OCI-LY1 (cell line): ENCODE results near the gene ZBTB21.

Source experiments
- H2AFZ ChIP-seq: fragments of 200-600 bp; sonication (generic), shearing (Covaris generic); 2 replicates; pipeline ENCODE4 v1.6.0; 2014; ENCODE audit warnings: antibody characterized with exemption, mild to moderate bottlenecking, low read length
- H3F3A ChIP-seq: fragments of 200-600 bp; sonication (generic), shearing (Covaris generic); 2 replicates; pipeline ENCODE4 v1.6.0; 2014; ENCODE audit warnings: mild to moderate bottlenecking, antibody characterized with exemption, low read length, moderate library complexity; ENCODE audit not compliant: insufficient read depth
- H3K27ac ChIP-seq: fragments of 200-600 bp; sonication (generic); 2 replicates; pipeline ENCODE4 v1.5.1; 2014; ENCODE audit warnings: low read length, mixed run types, mild to moderate bottlenecking, low read depth; ENCODE audit not compliant: poor library complexity, severe bottlenecking
- H3K27me3 ChIP-seq: fragments of 200-600 bp; sonication (generic); 2 replicates; pipeline ENCODE4 v1.6.0; 2014; ENCODE audit warnings: antibody characterized with exemption, mild to moderate bottlenecking, low read length, moderate library complexity; ENCODE audit not compliant: insufficient read depth
- H3K36me3 ChIP-seq: fragments of 200-600 bp; sonication (generic); 2 replicates; pipeline ENCODE4 v1.6.1; 2014; ENCODE audit warnings: mild to moderate bottlenecking, antibody characterized with exemption, low read length, moderate library complexity, mixed read lengths; ENCODE audit not compliant: insufficient read depth
- H3K4me1 ChIP-seq: fragments of 200-600 bp; sonication (generic); 2 replicates; pipeline ENCODE4 v1.5.1; 2014; ENCODE audit warnings: mild to moderate bottlenecking, low read length, moderate library complexity; ENCODE audit not compliant: insufficient read depth, severe bottlenecking
- H3K4me2 ChIP-seq: fragments of 200-600 bp; sonication (generic), shearing (Covaris generic); 2 replicates; pipeline ENCODE4 v1.6.1; 2014; ENCODE audit warnings: low read length
- H3K4me3 ChIP-seq: fragments of 200-600 bp; sonication (generic); 2 replicates; pipeline ENCODE4 v1.5.1; 2014; ENCODE audit warnings: low read length, low read depth, mild to moderate bottlenecking, mixed read lengths; ENCODE audit not compliant: poor library complexity, severe bottlenecking
- H3K79me2 ChIP-seq: fragments of 200-600 bp; shearing (Covaris generic); 2 replicates; pipeline ENCODE4 v1.6.1; 2016; ENCODE audit warnings: mixed run types, low read length, mixed read lengths; ENCODE audit not compliant: insufficient read depth
- H3K9ac ChIP-seq: fragments of 200-600 bp; sonication (generic), shearing (Covaris generic); 2 replicates; pipeline ENCODE4 v1.6.1; 2014; ENCODE audit warnings: mild to moderate bottlenecking, low read length, mixed read lengths
- H3K9me2 ChIP-seq: fragments of 200-600 bp; sonication (generic), shearing (Covaris generic); 2 replicates; pipeline ENCODE4 v1.6.1; 2014; ENCODE audit warnings: low read depth, mild to moderate bottlenecking, low read length, mixed read lengths
- H3K9me3 ChIP-seq: fragments of 200-600 bp; shearing (Covaris generic); 2 replicates; pipeline ENCODE4 v1.6.1; 2014; ENCODE audit warnings: low read length, mixed read lengths
- H4K20me1 ChIP-seq: fragments of 200-600 bp; sonication (generic), shearing (Covaris generic); 2 replicates; pipeline ENCODE4 v1.6.0; 2016; ENCODE audit warnings: mild to moderate bottlenecking, low read length; ENCODE audit not compliant: insufficient read depth
- CTCF ChIP-seq: fragments of 200-600 bp; sonication (generic), shearing (Covaris generic); IDR thresholded peaks from 2 replicates; pipeline ENCODE4 v1.5.1; 2017; ENCODE audit warnings: mild to moderate bottlenecking, antibody characterized with exemption, low read length, moderate library complexity, mixed read lengths
- EZH2 ChIP-seq: fragments of 200-600 bp; sonication (generic), shearing (Covaris generic); IDR thresholded peaks from 2 replicates; pipeline ENCODE4 v1.8.0; 2017; ENCODE audit warnings: borderline replicate concordance, mixed run types, mild to moderate bottlenecking, antibody characterized with exemption, low read length, moderate library complexity, mixed read lengths

Gene ZBTB21

GRCh38 chr21:42009831-42010506, at the start of gene ZBTB21:
Gene ZBTB21 (minus strand): TSS chr21:42010360. CDS start chr21:41994095, 16,265 bp downstream.
- H3K27ac ChIP-seq = peak within 1 kb of the TSS; percentile 79
- H3K79me2 ChIP-seq = no peaks in the 10 kb centered on the region
- no peaks in the 10 kb centered on the region for H3K27me3 ChIP-seq
- peak within 1 kb of the TSS; percentile 91 for H3K9ac ChIP-seq
- peak within 1 kb of the TSS; percentile 84 for H3K4me2 ChIP-seq
- TF ChIP-seq EZH2 = no peak
- TF ChIP-seq CTCF = no peak
- H3K9me2 ChIP-seq = no peaks in the 10 kb centered on the region
- no peaks in the 10 kb centered on the region for H3F3A ChIP-seq
- H4K20me1 ChIP-seq = no peaks in the 10 kb centered on the region
- H3K4me3 ChIP-seq = peak within 1 kb of the TSS; percentile 86
- no peak within 1 kb of the TSS for H2AFZ ChIP-seq
- no peaks in the 10 kb centered on the region for H3K9me3 ChIP-seq
- peaks cover 19% of the 10 kb centered on the region for H3K36me3 ChIP-seq
- H3K4me1 ChIP-seq = peaks cover 39% of the 10 kb centered on the region

GRCh38 chr21:42059721-42060120, 49.6 kb upstream of the ZBTB21 start:
- no peaks in the 10 kb centered on the region for H4K20me1 ChIP-seq
- H3K36me3 ChIP-seq = no peaks in the 10 kb centered on the region
- H3K9me3 ChIP-seq = no peaks in the 10 kb centered on the region
- H2AFZ ChIP-seq = no peak overlapping the region
- H3K79me2 ChIP-seq = no peaks in the 10 kb centered on the region
- peaks cover 2% of the 10 kb centered on the region for H3F3A ChIP-seq
- no peaks in the 10 kb centered on the region for H3K9me2 ChIP-seq
- H3K9ac ChIP-seq = no peak overlapping the region
- H3K27me3 ChIP-seq = no peaks in the 10 kb centered on the region
- TF ChIP-seq CTCF (no peak), EZH2 (no peak)
- no peak overlapping the region for H3K4me3 ChIP-seq
- H3K27ac ChIP-seq = no peak overlapping the region
- no peak overlapping the region for H3K4me2 ChIP-seq
- H3K4me1 ChIP-seq = peaks cover 54% of the 10 kb centered on the region

GRCh38 chr21:42059141-42059540, 49.0 kb upstream of the ZBTB21 start:
- H3K27me3 ChIP-seq = no peaks in the 10 kb centered on the region; the same call in 1 of the 2 replicates
- H2AFZ ChIP-seq = no peak overlapping the region
- H3K9ac ChIP-seq = no peak overlapping the region
- H3K9me3 ChIP-seq = no peaks in the 10 kb centered on the region
- no peaks in the 10 kb centered on the region for H4K20me1 ChIP-seq
- H3K4me1 ChIP-seq = peaks cover 49% of the 10 kb centered on the region
- no peak overlapping the region for H3K4me2 ChIP-seq
- H3K79me2 ChIP-seq = no peaks in the 10 kb centered on the region
- H3K27ac ChIP-seq = no peak overlapping the region
- TF ChIP-seq CTCF = no peak
- TF ChIP-seq EZH2 = no peak
- no peaks in the 10 kb centered on the region for H3F3A ChIP-seq
- H3K36me3 ChIP-seq = no peaks in the 10 kb centered on the region
- H3K9me2 ChIP-seq = no peaks in the 10 kb centered on the region
- no peak overlapping the region for H3K4me3 ChIP-seq
